GM10266 (cell line): ENCODE data around the gene MTARC2.

Experiments
- DNase-seq: peaks from one replicate; pipeline ENCODE4 v3.0.0; 2012; ENCODE audit errors: extremely low spot score
- CTCF ChIP-seq: IDR thresholded peaks from 2 replicates; pipeline ENCODE4 v1.5.1; 2012; ENCODE audit warnings: mild to moderate bottlenecking, low read depth; ENCODE audit not compliant: control insufficient read depth, insufficient read depth; ENCODE audit errors: missing control alignments

The MTARC2 gene

GRCh38 chr1:220828179-220828490 lies 80.0 kb downstream of the MTARC2 start:
- TF ChIP-seq CTCF, result no peak
- DNase-seq, result no peak

- TF ChIP-seq CTCF, result no peak
- DNase-seq, result no peak
These were observed 80.9 kb downstream of the MTARC2 start for GRCh38 chr1:220828950-220829586.

- DNase-seq, result no peak
- no peak for TF ChIP-seq CTCF
These were observed 85.3 kb downstream of the MTARC2 start for GRCh38 chr1:220833436-220833835.
